GM23338 (cell line): ENCODE results near the gene XRCC5.

Experiments used
- CREB1 ChIP-seq: fragments of 250-450 bp; sonication (Bioruptor Pico); IDR thresholded peaks from 2 replicates; pipeline ENCODE4 v1.5.0; 2020; ENCODE audit warnings: low read depth, mild to moderate bottlenecking, moderate library complexity
- TF ChIP-seq, protein P1 (sequence below), 2 experiments: fragments of 200-600 bp in 1 of 2; sonication (generic) in 1 of 2; conservative IDR thresholded peaks; 2 replicates each; pipeline versions ENCODE4 v1.5.1 to v1.6.1; 2016 to 2017; ENCODE audit warnings: antibody characterized with exemption in 2 of 2, low read depth in 2 of 2, mild to moderate bottlenecking in 2 of 2, moderate library complexity in 1 of 2
- TF ChIP-seq, protein P2 (sequence below): IDR thresholded peaks from one replicate; pipeline ENCODE4 v1.6.1; 2018; ENCODE audit warnings: antibody characterized with exemption; ENCODE audit not compliant: unreplicated experiment

DNA sequence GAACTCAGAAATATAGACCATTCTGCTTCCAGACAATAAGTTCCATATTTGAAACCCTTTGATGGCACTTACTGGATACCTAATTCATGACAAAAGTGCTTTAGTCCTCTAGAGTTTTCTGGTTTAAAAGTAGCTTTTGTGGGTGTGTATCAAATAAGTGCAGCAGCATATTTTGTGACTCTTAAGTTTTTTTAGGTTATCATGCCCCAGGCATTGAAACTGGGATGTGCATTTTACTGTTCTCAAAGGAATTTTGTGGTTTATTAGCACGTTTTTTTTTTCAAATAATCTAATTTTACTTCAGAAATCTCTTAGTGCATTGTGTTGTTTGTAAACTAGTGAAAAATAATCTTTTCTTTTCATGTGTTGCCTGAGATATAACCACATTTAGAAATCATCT, 1.5 kb downstream of the XRCC5 start:
- TF ChIP-seq, protein P1, sequence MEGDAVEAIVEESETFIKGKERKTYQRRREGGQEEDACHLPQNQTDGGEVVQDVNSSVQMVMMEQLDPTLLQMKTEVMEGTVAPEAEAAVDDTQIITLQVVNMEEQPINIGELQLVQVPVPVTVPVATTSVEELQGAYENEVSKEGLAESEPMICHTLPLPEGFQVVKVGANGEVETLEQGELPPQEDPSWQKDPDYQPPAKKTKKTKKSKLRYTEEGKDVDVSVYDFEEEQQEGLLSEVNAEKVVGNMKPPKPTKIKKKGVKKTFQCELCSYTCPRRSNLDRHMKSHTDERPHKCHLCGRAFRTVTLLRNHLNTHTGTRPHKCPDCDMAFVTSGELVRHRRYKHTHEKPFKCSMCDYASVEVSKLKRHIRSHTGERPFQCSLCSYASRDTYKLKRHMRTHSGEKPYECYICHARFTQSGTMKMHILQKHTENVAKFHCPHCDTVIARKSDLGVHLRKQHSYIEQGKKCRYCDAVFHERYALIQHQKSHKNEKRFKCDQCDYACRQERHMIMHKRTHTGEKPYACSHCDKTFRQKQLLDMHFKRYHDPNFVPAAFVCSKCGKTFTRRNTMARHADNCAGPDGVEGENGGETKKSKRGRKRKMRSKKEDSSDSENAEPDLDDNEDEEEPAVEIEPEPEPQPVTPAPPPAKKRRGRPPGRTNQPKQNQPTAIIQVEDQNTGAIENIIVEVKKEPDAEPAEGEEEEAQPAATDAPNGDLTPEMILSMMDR (conservative IDR thresholded peaks at IDR 0.05; ENCODE audit: low read depth in 2 of 2), result no peak
- no peak for TF ChIP-seq CREB1 (CRISPR knock-in tag)
- TF ChIP-seq, protein P2, sequence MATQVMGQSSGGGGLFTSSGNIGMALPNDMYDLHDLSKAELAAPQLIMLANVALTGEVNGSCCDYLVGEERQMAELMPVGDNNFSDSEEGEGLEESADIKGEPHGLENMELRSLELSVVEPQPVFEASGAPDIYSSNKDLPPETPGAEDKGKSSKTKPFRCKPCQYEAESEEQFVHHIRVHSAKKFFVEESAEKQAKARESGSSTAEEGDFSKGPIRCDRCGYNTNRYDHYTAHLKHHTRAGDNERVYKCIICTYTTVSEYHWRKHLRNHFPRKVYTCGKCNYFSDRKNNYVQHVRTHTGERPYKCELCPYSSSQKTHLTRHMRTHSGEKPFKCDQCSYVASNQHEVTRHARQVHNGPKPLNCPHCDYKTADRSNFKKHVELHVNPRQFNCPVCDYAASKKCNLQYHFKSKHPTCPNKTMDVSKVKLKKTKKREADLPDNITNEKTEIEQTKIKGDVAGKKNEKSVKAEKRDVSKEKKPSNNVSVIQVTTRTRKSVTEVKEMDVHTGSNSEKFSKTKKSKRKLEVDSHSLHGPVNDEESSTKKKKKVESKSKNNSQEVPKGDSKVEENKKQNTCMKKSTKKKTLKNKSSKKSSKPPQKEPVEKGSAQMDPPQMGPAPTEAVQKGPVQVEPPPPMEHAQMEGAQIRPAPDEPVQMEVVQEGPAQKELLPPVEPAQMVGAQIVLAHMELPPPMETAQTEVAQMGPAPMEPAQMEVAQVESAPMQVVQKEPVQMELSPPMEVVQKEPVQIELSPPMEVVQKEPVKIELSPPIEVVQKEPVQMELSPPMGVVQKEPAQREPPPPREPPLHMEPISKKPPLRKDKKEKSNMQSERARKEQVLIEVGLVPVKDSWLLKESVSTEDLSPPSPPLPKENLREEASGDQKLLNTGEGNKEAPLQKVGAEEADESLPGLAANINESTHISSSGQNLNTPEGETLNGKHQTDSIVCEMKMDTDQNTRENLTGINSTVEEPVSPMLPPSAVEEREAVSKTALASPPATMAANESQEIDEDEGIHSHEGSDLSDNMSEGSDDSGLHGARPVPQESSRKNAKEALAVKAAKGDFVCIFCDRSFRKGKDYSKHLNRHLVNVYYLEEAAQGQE, result no peak
